Right cardiac atrium (tissue), 5 donors: ENCODE results near the gene CDK17. TPM values are rescaled to one million over a fixed set of nuclear protein-coding genes. Genes with fewer than 3 reads are reported as not detected.
A peak's percentile ranks its signal among the peaks of the same experiment; 100 is the strongest.
"Not testable (repeated sequence)": the region's sequence is repeated elsewhere in the genome, so short reads cannot be mapped to it uniquely, and the experiment has no call there.

Experiments used
- ATAC-seq, 2 donors: fragments of 200-7000 bp; cut with Tn5 transposase; one replicate each; pipeline versions ENCODE4 v1.8.0 to v1.9.1; 2020; ENCODE audit warnings: moderate library complexity in 2 of 2, mild to moderate bottlenecking in 1 of 2
- DNase-seq, 3 donors: peaks; one replicate each; pipeline ENCODE4 v3.0.0-alpha.2; 2020
- H3K27ac ChIP-seq: one replicate; pipeline ENCODE4 v1.5.1; 2013; ENCODE audit warnings: mild to moderate bottlenecking, low read length, control low read depth, moderate library complexity
- H3K27me3 ChIP-seq: one replicate; pipeline ENCODE4 v1.6.1; 2013; ENCODE audit not compliant: control insufficient read depth, insufficient read depth
- H3K4me1 ChIP-seq: one replicate; pipeline ENCODE4 v1.6.1; 2013; ENCODE audit warnings: low read length; ENCODE audit not compliant: control insufficient read depth, insufficient read depth
- H3K4me3 ChIP-seq: one replicate; pipeline ENCODE4 v1.5.1; 2013; ENCODE audit warnings: low read length, control low read depth
- H3K9me3 ChIP-seq: one replicate; pipeline ENCODE4 v1.6.1; 2013; ENCODE audit warnings: low read length; ENCODE audit not compliant: control insufficient read depth
- whole genome bisulfite sequencing: extraction: QIAGEN DNeasy Blood & Tissue Kit; methylation state at CpG from one replicate; pipeline ENCODE4 v1.1.7; 2013; 5-methylcytosine and 5-hydroxymethylcytosine counted together
- intact Hi-C, 4 donors: fragments of 100-400 bp; cut with DNase I; formaldehyde crosslinking; loops; one replicate each; pipeline versions ENCODE4 v1.11.0 to v1.14.0; 2022 to 2023
- polyA plus RNA-seq: library from polyadenylated mRNA; stranded (reverse); fragments of 200-250 nt; gene quantifications from one replicate; pipeline ENCODE4 v1.2.3, GENCODE V29; 2013
- total RNA-seq, 4 donors: library from RNA; stranded (reverse); fragmentation: NEBNext Ultra II Directional; extraction: Animal tissue kit (Norgen Biotek cat#: 25700); gene quantifications; one replicate each; pipeline ENCODE4 v1.2.1, GENCODE V29; 2021
- donor health status: healthy with polysubstance abuse.
- donor health status: DM: no; HTN: yes; CAD: no.
- donor health status: DM: no; HTN: no; CAD: no.
- donor health status: DM: no; HTN: yes; CAD: no; lungs with severe emphysema.
- donor health status: DM: yes; HTN: yes; CAD: no.

CDK17 gene
- total and polyA plus RNA-seq, 5 donors = 10.3 to 30.4 (median 20.0) TPM

GRCh38 chr12:96434107-96434506 is 33.9 kb upstream of the CDK17 start:
- WGBS = 77% methylated on average over 6 of the region's 6 CpGs
- H3K27me3 ChIP-seq = no peaks in the 10 kb centered on the region

GRCh38 chr12:96432496-96433321 is 32.5 kb upstream of the CDK17 start:
- intact Hi-C loops, ATAC-seq, H3K4me3 ChIP-seq, H3K9me3 ChIP-seq, H3K4me1 ChIP-seq, DNase-seq, H3K27ac ChIP-seq, H3K27me3 ChIP-seq: not testable (repeated sequence)
- 95% methylated on average over 4 of the region's 4 CpGs for WGBS

More at GRCh38 chr12:96434107-96434506, 33.9 kb upstream of the CDK17 start:
- H3K4me1 ChIP-seq = no peaks in the 10 kb centered on the region
- H3K4me3 ChIP-seq = no peak overlapping the region
- H3K27ac ChIP-seq = no peak overlapping the region
- H3K9me3 ChIP-seq = no peaks in the 10 kb centered on the region
- intact Hi-C loops = no loop called here
- ATAC-seq (no peak), DNase-seq (no peak)

- Histone ChIP-seq H3K27ac (no peak overlapping the region), H3K4me3 (no peak overlapping the region), H3K9me3 (no peaks in the 10 kb centered on the region), H3K27me3 (no peaks in the 10 kb centered on the region), H3K4me1 (peaks cover 2% of the 10 kb centered on the region)
- 88% methylated on average over 6 of the region's 6 CpGs for WGBS
- ATAC-seq (no peak), DNase-seq (no peak)
- intact Hi-C loops = no loop called here
These were observed 30.8 kb upstream of the CDK17 start for GRCh38 chr12:96431067-96431466.

GRCh38 chr12:96427269-96427729 is 27.1 kb upstream of the CDK17 start:
- no peaks in the 10 kb centered on the region for H3K9me3 ChIP-seq
- H3K27me3 ChIP-seq = no peaks in the 10 kb centered on the region
- ATAC-seq (peak; percentile 54 to 94), DNase-seq (peak in 1 of 3 donors; percentile 67)
- H3K27ac ChIP-seq = no peak overlapping the region
- H3K4me3 ChIP-seq = no peak overlapping the region
- intact Hi-C loops = no loop called here
- WGBS = 31% methylated on average over 6 of the region's 6 CpGs
- peaks cover 2% of the 10 kb centered on the region for H3K4me1 ChIP-seq

GRCh38 chr12:96425951-96426350 is 25.7 kb upstream of the CDK17 start:
- 93% methylated on average over 3 of the region's 3 CpGs for WGBS
- H3K4me3 ChIP-seq = no peak overlapping the region
- H3K4me1 ChIP-seq = peaks cover 2% of the 10 kb centered on the region
- no peaks in the 10 kb centered on the region for H3K27me3 ChIP-seq
- H3K9me3 ChIP-seq = no peaks in the 10 kb centered on the region
- DNase-seq = no peak
- ATAC-seq = no peak
- no peak overlapping the region for H3K27ac ChIP-seq
- intact Hi-C loops = no loop called here

GRCh38 chr12:96425321-96425720 is 25.1 kb upstream of the CDK17 start:
- Histone ChIP-seq H3K4me1 (peaks cover 2% of the 10 kb centered on the region), H3K27ac (no peak overlapping the region)
- WGBS = 82% methylated on average over 3 of the region's 3 CpGs

GRCh38 chr12:96424601-96425000 is 24.4 kb upstream of the CDK17 start:
- no peak for ATAC-seq

More at GRCh38 chr12:96425321-96425720, 25.1 kb upstream of the CDK17 start:
- Histone ChIP-seq H3K9me3 (no peaks in the 10 kb centered on the region), H3K4me3 (no peak overlapping the region), H3K27me3 (no peaks in the 10 kb centered on the region)
- DNase-seq = no peak
- intact Hi-C loops = no loop called here
- no peak for ATAC-seq

GRCh38 chr12:96422192-96422591 is 22.0 kb upstream of the CDK17 start:
- WGBS = 55% methylated on average over 2 of the region's 2 CpGs
- ATAC-seq = no peak
- Histone ChIP-seq H3K4me3 (no peak overlapping the region), H3K9me3 (no peaks in the 10 kb centered on the region), H3K4me1 (peaks cover 1% of the 10 kb centered on the region), H3K27ac (no peak overlapping the region), H3K27me3 (no peaks in the 10 kb centered on the region)
- DNase-seq = no peak
- intact Hi-C loops = no loop called here

More at GRCh38 chr12:96424601-96425000, 24.4 kb upstream of the CDK17 start:
- DNase-seq = no peak
- Histone ChIP-seq H3K4me1 (peaks cover 2% of the 10 kb centered on the region), H3K9me3 (no peaks in the 10 kb centered on the region), H3K27me3 (no peaks in the 10 kb centered on the region), H3K4me3 (no peak overlapping the region), H3K27ac (no peak overlapping the region)
- intact Hi-C loops = no loop called here
- 96% methylated on average over 3 of the region's 3 CpGs for WGBS

GRCh38 chr12:96421014-96421413 is 20.8 kb upstream of the CDK17 start:
- Histone ChIP-seq H3K27me3 (no peaks in the 10 kb centered on the region), H3K27ac (no peak overlapping the region), H3K9me3 (no peaks in the 10 kb centered on the region), H3K4me3 (no peak overlapping the region), H3K4me1 (no peaks in the 10 kb centered on the region)
- intact Hi-C loops = no loop called here
- ATAC-seq (no peak), DNase-seq (no peak)
- WGBS = 60% methylated on average over 6 of the region's 6 CpGs

GRCh38 chr12:96420277-96420835 is 20.1 kb upstream of the CDK17 start:
- no peak for ATAC-seq
- WGBS = 80% methylated on average over 7 of the region's 7 CpGs
- Histone ChIP-seq H3K4me1 (no peaks in the 10 kb centered on the region), H3K4me3 (no peak overlapping the region), H3K27me3 (no peaks in the 10 kb centered on the region), H3K9me3 (no peaks in the 10 kb centered on the region), H3K27ac (no peak overlapping the region)
- DNase-seq = no peak
- intact Hi-C loops = no loop called here

GRCh38 chr12:96419576-96420276 is 19.5 kb upstream of the CDK17 start:
- 83% methylated on average over 5 of the region's 5 CpGs for WGBS

More at GRCh38 chr12:96419576-96420276, 19.5 kb upstream of the CDK17 start:
- no peaks in the 10 kb centered on the region for H3K27me3 ChIP-seq
- H3K4me1 ChIP-seq = no peaks in the 10 kb centered on the region
- DNase-seq = no peak
- H3K9me3 ChIP-seq = no peaks in the 10 kb centered on the region
- H3K4me3 ChIP-seq = no peak overlapping the region
- intact Hi-C loops = no loop called here
- no peak overlapping the region for H3K27ac ChIP-seq
- no peak for ATAC-seq
